ENCODE measurements around the gene IGFALS.

The IGFALS gene

GRCh38 chr16:1793578-1794220 lies at the start of gene IGFALS:
Gene IGFALS (minus strand): TSS chr16:1793705. CDS start chr16:1793652, 53 bp downstream.
- DNase-seq = no peak

GRCh38 chr16:1839554-1839953 lies 46.0 kb upstream of the IGFALS start:
- peak; percentile 72 for DNase-seq

- DNase-seq = no peak
Observed at GRCh38 chr16:1834096-1834495, 40.6 kb upstream of the IGFALS start.

GRCh38 chr16:1832838-1833454 lies 39.4 kb upstream of the IGFALS start:
- no peak for DNase-seq

GRCh38 chr16:1831186-1832075 lies 37.9 kb upstream of the IGFALS start:
- no peak for DNase-seq

- DNase-seq = no peak
Observed at GRCh38 chr16:1830213-1830612, 36.7 kb upstream of the IGFALS start.

GRCh38 chr16:1828645-1829410 lies 35.3 kb upstream of the IGFALS start:
- no peak for DNase-seq

- peak; percentile 92 for DNase-seq
Observed at GRCh38 chr16:1826691-1827573, 33.4 kb upstream of the IGFALS start, which contains the start of the genes FAHD1 and HAGH. Gene FAHD1 (plus strand): TSS chr16:1827206. CDS start chr16:1827239, 33 bp downstream. Gene HAGH (minus strand): TSS chr16:1826825. CDS start chr16:1826787, 38 bp downstream.

- peak; percentile 54 for DNase-seq
Observed at GRCh38 chr16:1825864-1826690, 32.6 kb upstream of the IGFALS start.

- no peak for DNase-seq
Observed at GRCh38 chr16:1825381-1825863, 31.9 kb upstream of the IGFALS start.

GRCh38 chr16:1823821-1824220 lies 30.3 kb upstream of the IGFALS start:
- peak; percentile 52 for DNase-seq

GRCh38 chr16:1822801-1823200 lies 29.3 kb upstream of the IGFALS start:
- DNase-seq = no peak

GRCh38 chr16:1821861-1822611 lies 28.5 kb upstream of the IGFALS start:
- no peak for DNase-seq

- no peak for DNase-seq
Observed at GRCh38 chr16:1820946-1821290, 27.4 kb upstream of the IGFALS start.

GRCh38 chr16:1820096-1820945 lies 26.8 kb upstream of the IGFALS start:
- no peak for DNase-seq

GRCh38 chr16:1819611-1820010 lies 26.1 kb upstream of the IGFALS start:
- DNase-seq = no peak

- DNase-seq = no peak
Observed at GRCh38 chr16:1818873-1819525, 25.5 kb upstream of the IGFALS start.

- no peak for DNase-seq
Observed at GRCh38 chr16:1818204-1818872, 24.8 kb upstream of the IGFALS start.

Data from EL (cell line).